NCI-H2029 (cell line): Measurements from ENCODE around the gene ARHGEF28.
A peak's percentile ranks its signal among the peaks of the same experiment; 100 is the strongest.

Experiments
- DNase-seq: peaks from one replicate; lab custom pipeline; 2025; lab: John Stamatoyannopoulos, UW

The ARHGEF28 gene

DNA sequence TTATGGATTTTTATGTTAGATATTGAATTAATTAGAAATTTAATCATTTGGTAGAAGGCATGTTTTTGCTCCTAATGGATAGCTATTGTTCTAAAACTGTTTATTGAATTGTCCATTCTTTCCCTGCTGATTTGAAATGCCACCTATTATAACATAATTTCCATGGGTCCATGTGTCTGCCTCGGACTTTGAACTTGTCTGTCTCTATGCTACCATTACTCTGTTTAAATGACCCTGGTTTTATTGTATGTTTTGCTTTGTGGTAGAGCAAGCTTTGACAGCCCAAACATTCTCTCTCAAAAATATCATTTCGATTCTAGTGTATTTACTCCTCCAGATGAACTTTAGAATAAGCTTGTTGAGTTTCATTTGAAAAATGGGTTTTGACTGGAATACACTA, 120.6 kb downstream of the ARHGEF28 start:
- no peak for DNase-seq

DNA sequence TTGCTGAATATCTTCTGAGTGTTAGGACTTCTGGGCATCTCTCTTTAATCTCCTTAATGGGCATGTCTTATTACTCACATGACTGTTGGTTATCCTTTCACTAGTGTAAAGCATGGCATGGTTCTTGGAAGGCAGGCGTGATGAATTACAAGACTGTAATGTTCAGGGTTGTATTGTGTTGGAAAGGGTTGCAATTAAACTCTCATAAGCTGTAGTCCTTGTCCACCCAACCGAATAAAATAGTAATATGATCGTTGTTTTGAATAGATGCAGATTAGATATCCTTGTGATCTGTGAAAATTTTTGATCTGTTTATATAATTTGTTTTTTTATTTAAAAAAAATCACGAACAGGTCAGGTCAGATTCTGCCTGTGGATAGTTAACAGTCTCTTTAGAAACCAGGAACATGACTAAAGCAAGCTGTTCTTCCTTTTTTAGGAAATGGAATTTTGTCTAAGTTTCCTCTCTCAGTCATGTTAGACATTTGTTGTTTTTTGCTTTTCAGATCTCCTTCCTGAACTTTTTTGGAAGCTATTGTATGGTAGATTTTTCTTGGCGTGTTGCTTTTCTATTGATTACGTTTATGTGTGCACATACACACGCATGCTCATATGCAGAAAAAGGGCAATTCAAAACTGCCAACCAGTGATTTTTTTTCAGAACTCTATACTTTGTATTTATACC, 121.8 kb downstream of the ARHGEF28 start:
- no peak for DNase-seq

- DNase-seq: peak; percentile 33
These were observed 122.8 kb downstream of the ARHGEF28 start for GRCh38 chr5:73748510-73749400.

GRCh38 chr5:73749485-73750270, 123.7 kb downstream of the ARHGEF28 start:
- DNase-seq: no peak

DNA sequence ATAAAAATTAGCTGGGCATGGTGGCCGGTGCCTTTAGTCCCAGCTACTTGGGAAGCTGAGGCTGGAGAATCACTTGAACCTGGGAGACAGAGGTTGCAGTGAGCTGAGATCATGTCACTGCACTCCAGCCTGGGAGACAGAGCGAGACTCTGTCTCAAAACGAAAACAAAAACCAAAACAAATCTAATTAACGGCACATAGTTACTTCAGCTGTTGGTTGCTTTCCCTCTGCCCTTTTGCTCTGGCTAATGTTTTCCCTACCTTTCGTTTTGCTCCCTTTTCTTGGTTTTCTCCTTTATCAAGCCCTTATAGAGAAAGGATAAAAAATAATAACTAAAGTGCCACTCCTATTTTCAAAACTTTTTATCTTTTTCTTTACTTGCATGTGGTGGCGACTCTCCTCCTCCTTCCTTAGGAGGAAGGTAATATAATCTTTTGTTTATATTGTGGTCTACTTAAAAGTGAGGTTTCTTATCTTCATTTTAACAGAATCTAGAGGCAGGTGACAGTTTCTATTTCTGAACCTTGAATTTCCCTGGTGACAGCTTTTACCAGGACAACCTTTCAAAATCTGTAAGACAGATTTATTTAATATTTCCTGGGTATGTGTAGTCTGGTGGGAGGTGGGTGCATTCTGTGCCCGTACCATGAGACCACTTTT, 125.4 kb downstream of the ARHGEF28 start:
- DNase-seq: no peak

- DNase-seq: no peak
These were observed 128.3 kb downstream of the ARHGEF28 start for GRCh38 chr5:73754254-73754653.

GRCh38 chr5:73757416-73757815, 131.4 kb downstream of the ARHGEF28 start:
- no peak for DNase-seq

- no peak for DNase-seq
These were observed 133.8 kb downstream of the ARHGEF28 start for GRCh38 chr5:73759771-73760170.

GRCh38 chr5:73763300-73764032, 137.5 kb downstream of the ARHGEF28 start:
- no peak for DNase-seq

DNA sequence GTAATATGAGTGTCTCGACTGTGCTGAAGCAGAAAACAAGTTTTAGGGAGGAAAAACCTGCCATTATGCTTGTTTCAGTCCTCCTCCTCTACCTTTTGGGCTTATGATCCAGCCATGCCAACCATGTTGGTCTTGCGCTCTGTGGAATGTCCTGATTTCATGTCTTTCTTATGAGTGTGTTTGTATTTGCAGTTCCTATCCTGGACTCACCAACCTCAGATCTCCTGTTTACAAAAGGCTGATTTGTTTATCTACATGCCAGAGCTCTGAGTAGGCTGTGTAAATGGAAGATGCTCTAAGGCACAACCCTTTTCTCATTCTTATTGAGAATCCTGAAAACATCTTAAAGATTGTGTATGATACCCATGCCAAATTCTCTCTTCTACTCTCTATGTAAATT, 138.6 kb downstream of the ARHGEF28 start:
- DNase-seq: no peak

DNA sequence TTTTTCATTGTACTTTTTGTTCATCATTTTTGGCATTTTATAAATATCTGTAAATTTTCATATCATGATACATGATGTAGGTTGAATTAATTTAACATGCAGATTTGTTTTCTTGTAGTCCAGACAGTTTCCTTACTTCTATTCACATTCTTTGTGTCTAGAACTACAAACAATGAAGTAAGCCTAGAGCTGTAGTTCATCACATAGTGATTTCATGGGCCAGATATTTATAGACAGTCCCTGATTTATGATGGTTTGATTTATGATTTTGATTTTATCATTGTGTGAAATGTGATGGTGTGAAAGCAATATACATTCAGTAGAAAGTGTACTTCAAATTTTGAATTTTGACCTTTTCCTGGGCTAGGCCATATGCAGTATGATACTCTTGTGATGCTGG, 139.0 kb downstream of the ARHGEF28 start:
- no peak for DNase-seq

GRCh38 chr5:73766902-73767301, 140.9 kb downstream of the ARHGEF28 start:
- DNase-seq: no peak

GRCh38 chr5:73770172-73771025, 144.4 kb downstream of the ARHGEF28 start:
- no peak for DNase-seq

DNA sequence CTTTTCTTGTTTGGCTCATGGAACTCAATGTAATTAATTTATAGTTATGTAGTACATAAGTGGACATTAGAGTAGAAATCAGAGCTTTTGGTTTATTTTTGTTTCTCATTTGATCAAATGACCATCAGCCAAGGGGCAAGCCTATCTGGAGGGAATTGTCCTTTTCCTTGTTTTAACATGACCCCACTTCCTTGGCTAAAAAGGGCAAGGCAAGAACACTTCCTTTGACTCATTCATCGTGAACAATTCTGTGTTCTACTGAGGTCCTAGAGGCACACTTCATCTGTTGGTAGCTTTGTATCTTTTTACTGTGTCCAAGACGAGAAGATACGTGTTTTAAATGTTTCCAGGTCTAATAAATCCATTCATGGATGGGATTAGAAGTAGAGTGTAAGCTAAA, 148.9 kb downstream of the ARHGEF28 start:
- no peak for DNase-seq

- DNase-seq: no peak
These were observed 150.4 kb downstream of the ARHGEF28 start for GRCh38 chr5:73776405-73776804.

DNA sequence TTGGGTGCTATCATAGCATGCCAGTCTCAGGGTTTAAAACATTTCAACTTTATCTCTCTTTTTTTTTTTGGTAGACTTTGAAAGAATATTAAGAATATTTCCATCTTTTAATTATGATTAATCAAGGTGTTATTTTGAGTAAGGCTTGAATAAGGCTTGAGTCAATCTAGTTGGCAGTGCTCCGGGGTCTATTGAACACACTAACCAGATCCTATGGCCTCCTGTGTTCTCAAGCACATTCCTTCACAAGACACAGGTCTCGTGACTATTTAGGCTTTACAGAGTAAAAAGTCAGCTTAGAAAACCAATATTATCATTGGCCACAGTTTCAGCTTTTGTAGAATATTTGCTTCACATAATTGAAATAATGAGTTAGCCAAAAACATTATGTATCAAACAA, 151.2 kb downstream of the ARHGEF28 start:
- no peak for DNase-seq

GRCh38 chr5:73780302-73781080, 154.5 kb downstream of the ARHGEF28 start:
- no peak for DNase-seq

DNA sequence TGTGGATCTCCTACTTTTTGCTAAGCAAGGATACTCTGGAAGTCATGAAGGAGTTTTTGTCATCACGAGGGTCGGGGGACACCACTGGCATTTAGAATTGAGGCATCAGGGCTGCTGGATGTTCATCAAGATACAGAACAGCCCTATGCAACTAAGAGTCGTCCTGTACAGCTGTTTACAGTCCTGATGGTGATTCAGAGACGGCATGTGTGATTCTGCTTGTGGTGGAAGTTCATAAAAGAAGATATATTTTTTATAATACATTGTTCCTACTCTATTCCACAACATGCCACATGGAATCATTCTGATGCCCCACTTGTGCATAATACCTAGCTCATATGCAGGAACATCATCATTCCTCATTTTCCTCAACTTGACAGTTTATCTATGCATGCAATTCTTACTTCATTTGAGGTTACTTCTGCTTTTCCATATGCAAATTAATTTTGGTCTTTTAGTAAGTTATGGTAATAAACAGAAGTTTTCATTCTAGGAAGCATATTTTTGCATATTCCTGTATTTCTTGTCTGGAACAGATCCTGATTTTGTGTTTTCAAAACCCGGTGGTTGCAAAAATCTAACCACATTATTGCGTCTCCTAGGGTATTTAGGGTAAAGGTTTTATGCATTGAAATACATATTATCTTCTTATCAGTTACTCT, 155.2 kb downstream of the ARHGEF28 start:
- no peak for DNase-seq

GRCh38 chr5:73783828-73784227, 157.8 kb downstream of the ARHGEF28 start:
- DNase-seq: peak; percentile 33
